CD4-positive, alpha-beta T cell treated with Interleukin-10 for 1 hour (primary cell): ENCODE results near the gene SDR39U1.
A peak's percentile ranks its signal among the peaks of the same experiment; 100 is the strongest.

Source experiments
- DNase-seq: peaks from one replicate; pipeline ENCODE4 v3.0.0-alpha.2; 2020

Gene SDR39U1

GRCh38 chr14:24441904-24442239 lies 704 bp downstream of the SDR39U1 start:
- no peak for DNase-seq

GRCh38 chr14:24441485-24441884 lies 1.1 kb downstream of the SDR39U1 start:
- no peak for DNase-seq

- DNase-seq, result no peak
These were observed 1.8 kb downstream of the SDR39U1 start for GRCh38 chr14:24440606-24441399.

- no peak for DNase-seq
These were observed 2.6 kb downstream of the SDR39U1 start for GRCh38 chr14:24439830-24440605.

- no peak for DNase-seq
These were observed 3.3 kb downstream of the SDR39U1 start for GRCh38 chr14:24439257-24439656.

GRCh38 chr14:24438223-24439097 lies 4.1 kb downstream of the SDR39U1 start:
- DNase-seq, result no peak

GRCh38 chr14:24437736-24438067 lies 4.9 kb downstream of the SDR39U1 start:
- no peak for DNase-seq

GRCh38 chr14:24437020-24437735 lies 5.4 kb downstream of the SDR39U1 start:
- peak; percentile 23 for DNase-seq

- DNase-seq, result peak; percentile 73
These were observed 6.1 kb downstream of the SDR39U1 start for GRCh38 chr14:24436355-24437019.

GRCh38 chr14:24435998-24436354 lies 6.6 kb downstream of the SDR39U1 start:
- DNase-seq, result no peak

GRCh38 chr14:24435192-24435810 lies 7.3 kb downstream of the SDR39U1 start:
- DNase-seq, result no peak

GRCh38 chr14:24434676-24435075 lies 7.9 kb downstream of the SDR39U1 start:
- DNase-seq, result no peak

- DNase-seq, result no peak
These were observed 8.5 kb downstream of the SDR39U1 start for GRCh38 chr14:24434036-24434435.

GRCh38 chr14:24432259-24433131 lies 10.1 kb downstream of the SDR39U1 start:
- DNase-seq, result no peak

- DNase-seq, result peak; percentile 92
These were observed 10.9 kb downstream of the SDR39U1 start for GRCh38 chr14:24431569-24432258.

- peak; percentile 71 for DNase-seq
These were observed 11.7 kb downstream of the SDR39U1 start for GRCh38 chr14:24430682-24431568.

- peak; percentile 52 for DNase-seq
These were observed 12.4 kb downstream of the SDR39U1 start for GRCh38 chr14:24430143-24430681.

GRCh38 chr14:24429395-24430142 lies 13.0 kb downstream of the SDR39U1 start, which contains the start of the genes CBLN3 and KHNYN:
CBLN3 (minus strand) TSS chr14:24429668; CDS start chr14:24429054, 614 bp downstream.
KHNYN (plus strand) TSS chr14:24429954; CDS start chr14:24430731, 777 bp downstream.
- DNase-seq, result peak; percentile 91
